ENCODE measurements around the gene THSD4.
A peak's percentile ranks its signal among the peaks of the same experiment; 100 is the strongest.

The THSD4 gene

DNA sequence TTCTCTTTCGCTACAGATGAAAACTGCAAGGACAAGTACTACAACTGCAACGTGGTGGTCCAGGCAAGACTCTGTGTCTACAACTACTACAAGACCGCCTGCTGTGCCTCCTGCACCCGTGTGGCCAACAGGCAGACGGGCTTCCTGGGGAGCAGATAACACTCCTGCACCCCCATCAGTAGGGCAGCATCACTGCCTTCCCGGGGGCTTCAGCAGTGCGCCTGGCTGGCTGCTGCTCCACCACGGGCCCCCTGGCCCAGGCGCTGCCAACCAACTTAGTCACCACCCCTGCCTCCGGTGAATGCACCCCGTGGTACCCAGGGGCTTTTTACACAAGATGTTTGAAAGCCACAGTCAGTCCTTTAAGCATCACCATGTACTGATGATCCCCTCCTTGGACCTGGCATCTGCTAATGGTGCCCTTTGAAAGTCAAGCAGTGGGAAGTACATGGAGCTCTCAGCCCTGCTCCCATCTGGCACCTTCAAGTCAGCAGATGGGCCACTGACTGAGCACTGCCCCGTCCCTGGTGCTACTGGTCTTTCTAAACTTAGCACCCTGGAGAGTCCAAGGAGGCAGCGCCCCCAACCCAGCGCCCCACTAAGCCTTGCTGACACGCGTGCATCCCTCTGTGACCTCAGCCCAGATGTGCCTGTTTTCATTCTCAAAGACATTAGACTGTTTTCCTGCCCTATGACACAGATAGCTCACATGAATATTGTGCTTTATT is 662.1 kb downstream of the THSD4 start:
- Histone ChIP-seq H3K36me3 (ENCODE audit: insufficient read depth, low read length) (no peaks in the 10 kb centered on the region), H3K4me3 (ENCODE audit: low read length, poor library complexity, severe bottlenecking) (no peak overlapping the region), H3K9ac (ENCODE audit: low read depth, low read length, poor library complexity, severe bottlenecking) (no peak overlapping the region), H3F3A (ENCODE audit: low read depth) (no peaks in the 10 kb centered on the region), H3K4me2 (ENCODE audit: low read depth, low read length, poor library complexity, severe bottlenecking) (no peak overlapping the region), H3K9me2 (replicated peaks; ENCODE audit: low read depth, low read length) (no peaks in the 10 kb centered on the region), H2AFZ (ENCODE audit: low read length) (no peak overlapping the region), H3K9me3 (ENCODE audit: insufficient read depth, low read depth, low read length) (no peaks in the 10 kb centered on the region), H3K4me1 (ENCODE audit: insufficient read depth, low read length, poor library complexity, severe bottlenecking) (no peaks in the 10 kb centered on the region), H4K20me1 (ENCODE audit: insufficient read depth, low read length, poor library complexity, severe bottlenecking) (no peaks in the 10 kb centered on the region), H3K79me2 (ENCODE audit: insufficient read depth, low read length) (no peaks in the 10 kb centered on the region), H3K27me3 (ENCODE audit: insufficient read depth, low read length, poor library complexity, severe bottlenecking) (no peaks in the 10 kb centered on the region)
- TF ChIP-seq, protein P1, sequence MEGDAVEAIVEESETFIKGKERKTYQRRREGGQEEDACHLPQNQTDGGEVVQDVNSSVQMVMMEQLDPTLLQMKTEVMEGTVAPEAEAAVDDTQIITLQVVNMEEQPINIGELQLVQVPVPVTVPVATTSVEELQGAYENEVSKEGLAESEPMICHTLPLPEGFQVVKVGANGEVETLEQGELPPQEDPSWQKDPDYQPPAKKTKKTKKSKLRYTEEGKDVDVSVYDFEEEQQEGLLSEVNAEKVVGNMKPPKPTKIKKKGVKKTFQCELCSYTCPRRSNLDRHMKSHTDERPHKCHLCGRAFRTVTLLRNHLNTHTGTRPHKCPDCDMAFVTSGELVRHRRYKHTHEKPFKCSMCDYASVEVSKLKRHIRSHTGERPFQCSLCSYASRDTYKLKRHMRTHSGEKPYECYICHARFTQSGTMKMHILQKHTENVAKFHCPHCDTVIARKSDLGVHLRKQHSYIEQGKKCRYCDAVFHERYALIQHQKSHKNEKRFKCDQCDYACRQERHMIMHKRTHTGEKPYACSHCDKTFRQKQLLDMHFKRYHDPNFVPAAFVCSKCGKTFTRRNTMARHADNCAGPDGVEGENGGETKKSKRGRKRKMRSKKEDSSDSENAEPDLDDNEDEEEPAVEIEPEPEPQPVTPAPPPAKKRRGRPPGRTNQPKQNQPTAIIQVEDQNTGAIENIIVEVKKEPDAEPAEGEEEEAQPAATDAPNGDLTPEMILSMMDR (conservative IDR thresholded peaks at IDR 0.05; ENCODE audit: low read length), result no peak
- TF ChIP-seq EZH2phosphoT487 (IDR thresholded peaks at IDR 0.05; ENCODE audit: borderline replicate concordance), result no peak

DNA sequence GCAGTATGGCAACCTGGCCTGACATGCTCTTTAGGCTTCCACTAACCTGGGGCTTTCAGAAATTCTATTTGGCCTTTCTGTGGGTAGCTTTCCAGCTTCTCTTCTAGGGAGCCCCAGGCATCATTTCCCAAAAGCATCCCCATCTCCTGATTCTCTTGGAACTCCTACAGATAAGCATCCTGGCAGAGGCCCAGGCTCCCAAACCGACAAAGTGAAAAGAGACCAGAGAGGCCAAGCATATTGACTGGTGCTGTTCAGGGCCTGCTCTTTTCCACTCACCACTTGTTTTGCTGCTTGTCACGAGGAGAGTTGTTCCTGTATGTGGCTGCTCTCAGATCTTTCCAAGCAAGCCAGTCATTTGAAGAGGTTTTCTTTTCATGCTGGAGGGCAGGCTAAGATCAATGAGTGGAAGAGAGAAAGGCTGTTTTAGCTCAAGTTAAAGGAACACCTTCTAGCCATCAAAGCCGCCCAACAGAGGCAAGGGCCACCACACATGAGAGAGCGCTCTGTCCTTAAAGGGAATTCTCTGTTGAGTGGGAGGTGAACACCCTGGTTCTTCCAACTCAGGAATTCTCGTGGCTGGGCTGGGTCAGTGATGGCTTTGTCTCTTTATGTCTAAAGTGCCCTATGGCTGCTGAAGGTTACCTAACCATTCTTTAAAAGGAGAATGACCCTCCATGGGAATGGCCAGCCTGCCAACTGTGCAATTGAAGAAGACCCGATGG is 664.0 kb downstream of the THSD4 start:
- H3K9me2 ChIP-seq (replicated peaks; ENCODE audit: low read depth, low read length), result no peaks in the 10 kb centered on the region
- H3K36me3 ChIP-seq (ENCODE audit: insufficient read depth, low read length), result no peaks in the 10 kb centered on the region
- H3K27me3 ChIP-seq (ENCODE audit: insufficient read depth, low read length, poor library complexity, severe bottlenecking), result no peaks in the 10 kb centered on the region
- H3K9ac ChIP-seq (ENCODE audit: low read depth, low read length, poor library complexity, severe bottlenecking), result no peak overlapping the region
- no peaks in the 10 kb centered on the region for H3F3A ChIP-seq (ENCODE audit: low read depth)
- no peak overlapping the region for H3K4me3 ChIP-seq (ENCODE audit: low read length, poor library complexity, severe bottlenecking)
- no peaks in the 10 kb centered on the region for H3K4me1 ChIP-seq (ENCODE audit: insufficient read depth, low read length, poor library complexity, severe bottlenecking)
- H3K4me2 ChIP-seq (ENCODE audit: low read depth, low read length, poor library complexity, severe bottlenecking), result no peak overlapping the region
- TF ChIP-seq EZH2phosphoT487 (IDR thresholded peaks at IDR 0.05; ENCODE audit: borderline replicate concordance), result no peak
- TF ChIP-seq, protein P1 (conservative IDR thresholded peaks at IDR 0.05; ENCODE audit: low read length), result no peak
- H3K79me2 ChIP-seq (ENCODE audit: insufficient read depth, low read length), result no peaks in the 10 kb centered on the region
- no peaks in the 10 kb centered on the region for H4K20me1 ChIP-seq (ENCODE audit: insufficient read depth, low read length, poor library complexity, severe bottlenecking)
- H3K9me3 ChIP-seq (ENCODE audit: insufficient read depth, low read depth, low read length), result no peaks in the 10 kb centered on the region
- H2AFZ ChIP-seq (ENCODE audit: low read length), result peak overlapping the region; percentile 80

GRCh38 chr15:71780115-71780976 is 665.1 kb downstream of the THSD4 start:
- TF ChIP-seq EZH2phosphoT487 (IDR thresholded peaks at IDR 0.05; ENCODE audit: borderline replicate concordance), result no peak
- TF ChIP-seq, protein P1 (conservative IDR thresholded peaks at IDR 0.05; ENCODE audit: low read length), result peak; percentile 91
- Histone ChIP-seq H3K9ac (ENCODE audit: low read depth, low read length, poor library complexity, severe bottlenecking) (peak overlapping the region; percentile 29), H3K36me3 (ENCODE audit: insufficient read depth, low read length) (no peaks in the 10 kb centered on the region), H3K79me2 (ENCODE audit: insufficient read depth, low read length) (no peaks in the 10 kb centered on the region), H3K4me3 (ENCODE audit: low read length, poor library complexity, severe bottlenecking) (no peak overlapping the region), H3K27me3 (ENCODE audit: insufficient read depth, low read length, poor library complexity, severe bottlenecking) (no peaks in the 10 kb centered on the region), H3F3A (ENCODE audit: low read depth) (no peaks in the 10 kb centered on the region), H4K20me1 (ENCODE audit: insufficient read depth, low read length, poor library complexity, severe bottlenecking) (no peaks in the 10 kb centered on the region), H3K4me2 (ENCODE audit: low read depth, low read length, poor library complexity, severe bottlenecking) (no peak overlapping the region), H3K9me3 (ENCODE audit: insufficient read depth, low read depth, low read length) (no peaks in the 10 kb centered on the region), H3K4me1 (ENCODE audit: insufficient read depth, low read length, poor library complexity, severe bottlenecking) (no peaks in the 10 kb centered on the region), H3K9me2 (replicated peaks; ENCODE audit: low read depth, low read length) (no peaks in the 10 kb centered on the region), H2AFZ (ENCODE audit: low read length) (peak overlapping the region; percentile 80)

Data from Loucy (cell line).